Measurements from ENCODE around the gene NTS.

- TF ChIP-seq CTCF (IDR thresholded peaks at IDR 0.05) (no peak), POLR2A (IDR thresholded peaks at IDR 0.05) (no peak)
Observed at GRCh38 chr12:85825746-85826145, 48.3 kb upstream of the NTS start.

All from testis (tissue), 2 donors.